Fibroblast of villous mesenchyme (primary cell): ENCODE results near the gene EIF4EBP2. TPM values are rescaled to one million over a fixed set of nuclear protein-coding genes. Genes with fewer than 3 reads are reported as not detected.
A peak's percentile ranks its signal among the peaks of the same experiment; 100 is the strongest.

Experiments used
- DNase-seq: peaks from one replicate; pipeline ENCODE4 v3.0.0-alpha.2; 2010; ENCODE audit warnings: low read depth
- H3K4me3 ChIP-seq: 2 replicates; pipeline ENCODE4 v1.5.1; 2011; ENCODE audit warnings: low read depth, mild to moderate bottlenecking, low read length
- CTCF ChIP-seq: IDR thresholded peaks from 2 replicates; pipeline ENCODE4 v1.5.1; 2012; ENCODE audit warnings: low read depth, mild to moderate bottlenecking, low read length; ENCODE audit not compliant: insufficient read depth
- total RNA-seq: library from RNA; depleted of rRNA; stranded (reverse); fragments of >200 nt; gene quantifications from 2 replicates; pipeline ENCODE4 v1.2.3, GENCODE V29; 2012

The EIF4EBP2 gene
- total RNA-seq, 1 donor = 58.7 TPM

- DNase-seq = no peak
- no peak for TF ChIP-seq CTCF
- no peak overlapping the region for H3K4me3 ChIP-seq
Observed at GRCh38 chr10:70412356-70412755, 8.4 kb downstream of the EIF4EBP2 start.

DNA sequence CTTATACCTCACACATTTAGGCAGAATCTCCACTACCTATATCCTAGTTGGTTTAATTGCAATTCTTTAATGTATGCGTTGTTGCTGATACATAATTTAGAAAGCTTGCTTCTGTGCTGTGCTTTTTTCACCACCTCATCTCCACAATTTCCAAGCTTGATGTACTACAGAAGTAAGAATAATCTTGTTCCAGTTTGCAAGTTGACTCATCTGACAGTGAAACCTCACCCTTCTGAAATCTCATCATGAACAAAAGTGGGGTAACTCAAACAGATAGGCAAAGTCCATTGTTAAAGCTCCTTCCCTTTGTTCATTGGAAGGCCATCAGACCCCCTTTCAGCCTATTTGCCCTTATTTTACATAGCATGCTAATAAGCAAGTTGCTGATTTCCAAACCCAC is 13.6 kb downstream of the EIF4EBP2 start:
- H3K4me3 ChIP-seq = no peak overlapping the region
- peak; percentile 21 for DNase-seq
- TF ChIP-seq CTCF = no peak

DNA sequence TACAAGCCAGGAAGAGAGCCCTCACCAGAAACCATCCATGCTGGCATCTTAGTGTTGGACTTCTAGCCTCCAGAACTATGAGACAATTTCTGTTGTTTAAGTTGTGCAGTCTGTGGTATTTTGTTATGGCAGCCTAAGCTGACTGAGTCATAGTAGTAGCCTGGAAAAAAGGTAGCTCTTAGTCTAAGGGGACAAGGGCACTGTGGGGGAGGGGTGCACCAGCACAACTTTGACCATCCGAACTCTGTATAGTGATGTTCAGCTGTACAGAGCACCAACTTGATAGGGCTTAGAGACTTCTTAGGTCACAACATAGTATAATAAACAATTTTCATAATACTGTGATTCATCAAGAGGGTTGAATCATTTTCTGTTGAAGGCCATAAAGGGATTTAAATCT is 14.3 kb downstream of the EIF4EBP2 start:
- TF ChIP-seq CTCF = no peak
- H3K4me3 ChIP-seq = no peak overlapping the region
- peak; percentile 71 for DNase-seq

DNA sequence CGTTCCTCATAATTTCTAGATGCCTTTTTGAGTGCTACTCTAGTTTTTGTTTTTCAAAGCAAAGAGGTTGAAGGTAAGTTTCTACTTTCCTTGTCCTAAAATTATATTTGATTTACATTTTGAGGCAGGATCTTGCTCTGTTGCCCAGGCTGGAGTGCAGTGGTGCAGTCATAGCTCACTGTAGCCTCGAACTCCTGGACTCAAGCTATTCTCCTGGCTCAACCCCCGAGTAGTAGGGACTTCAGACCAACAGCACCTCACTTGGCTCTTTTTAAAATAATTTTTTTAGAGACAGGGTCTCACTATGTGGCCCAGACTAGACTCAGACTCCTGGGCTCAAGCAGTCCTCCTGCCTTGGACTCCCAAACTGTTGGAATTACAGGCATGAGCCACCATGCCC is 14.8 kb downstream of the EIF4EBP2 start:
- no peak overlapping the region for H3K4me3 ChIP-seq
- DNase-seq = no peak
- TF ChIP-seq CTCF = no peak

- no peak for TF ChIP-seq CTCF
- DNase-seq = no peak
- no peak overlapping the region for H3K4me3 ChIP-seq
Observed at GRCh38 chr10:70424320-70424719, 20.4 kb downstream of the EIF4EBP2 start.

DNA sequence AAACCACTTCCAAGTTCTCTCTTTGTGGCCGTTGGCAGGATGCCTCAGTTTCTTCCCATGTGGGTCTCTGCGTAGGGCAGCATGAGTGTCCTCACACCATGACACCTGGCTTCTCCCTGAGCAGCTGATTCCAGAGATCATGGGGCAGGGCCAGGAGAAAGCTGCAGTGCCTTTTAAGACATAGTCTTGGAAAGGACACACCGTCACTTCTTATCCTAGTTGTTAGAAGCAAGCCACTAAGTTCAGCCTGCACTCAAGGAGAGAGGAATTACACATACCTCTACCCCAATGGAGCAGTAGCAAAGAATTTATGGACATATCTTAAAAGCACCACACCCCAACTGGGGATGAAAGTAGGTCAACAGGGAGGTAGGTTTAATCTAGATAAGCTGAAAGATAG is 21.2 kb downstream of the EIF4EBP2 start:
- H3K4me3 ChIP-seq = no peak overlapping the region
- DNase-seq = no peak
- no peak for TF ChIP-seq CTCF

- TF ChIP-seq CTCF = no peak
- no peak overlapping the region for H3K4me3 ChIP-seq
- DNase-seq = no peak
Observed at GRCh38 chr10:70426823-70427222, 22.9 kb downstream of the EIF4EBP2 start.
